OCI-LY7 (cell line): Measurements from ENCODE around the gene PCDH9. TPM values are rescaled to one million over a fixed set of nuclear protein-coding genes. Genes with fewer than 3 reads are reported as not detected.
A peak's percentile ranks its signal among the peaks of the same experiment; 100 is the strongest.

Source experiments
- BruUV-seq: library from RNA; stranded (reverse); fragments of 400-500 nt; replicated peaks from 2 replicates; lab custom pipeline; 2021; lab: Mats Ljungman, UMichigan
- CTCF ChIA-PET: fragments of 300-600 bp; sonication (Branson Sonifier 250); formaldehyde crosslinking; loops from one replicate; lab custom pipeline; 2022; ENCODE audit warnings: antibody characterized with exemption; ENCODE audit not compliant: unreplicated experiment; lab: Charles Lee
- POLR2A ChIA-PET: fragments of 300-600 bp; sonication (Branson Sonifier 250); formaldehyde crosslinking; loops from one replicate; lab custom pipeline; 2022; ENCODE audit warnings: antibody characterized with exemption; lab: Charles Lee
- DNase-seq: peaks from one replicate; pipeline ENCODE4 v3.0.0-alpha.2; 2015; ENCODE audit warnings: low spot score
- H2AFZ ChIP-seq: fragments of 200-600 bp; sonication (generic), shearing (Covaris generic); 2 replicates; pipeline ENCODE4 v1.6.1; 2014; ENCODE audit warnings: mild to moderate bottlenecking, antibody characterized with exemption, low read length, moderate library complexity
- H3K27ac ChIP-seq: fragments of 200-600 bp; sonication (generic); 2 replicates; pipeline ENCODE4 v1.5.1; 2014; ENCODE audit warnings: mixed run types, low read depth, mild to moderate bottlenecking, moderate library complexity, low read length, inconsistent platforms; ENCODE audit not compliant: poor library complexity, severe bottlenecking
- H3K36me3 ChIP-seq: fragments of 200-600 bp; sonication (generic); 2 replicates; pipeline ENCODE4 v1.6.1; 2014; ENCODE audit warnings: mild to moderate bottlenecking, antibody characterized with exemption, low read length, moderate library complexity, mixed read lengths; ENCODE audit not compliant: insufficient read depth
- H3K4me1 ChIP-seq: fragments of 200-600 bp; sonication (generic); 2 replicates; pipeline ENCODE4 v1.5.1; 2014; ENCODE audit warnings: mild to moderate bottlenecking, low read length; ENCODE audit not compliant: insufficient read depth, poor library complexity, severe bottlenecking
- H3K4me2 ChIP-seq: fragments of 200-600 bp; sonication (generic); 2 replicates; pipeline ENCODE4 v1.6.1; 2014; ENCODE audit warnings: mild to moderate bottlenecking, low read length
- H3K4me3 ChIP-seq: fragments of 200-600 bp; sonication (generic); 2 replicates; pipeline ENCODE4 v1.5.1; 2014; ENCODE audit warnings: mild to moderate bottlenecking, low read depth, low read length; ENCODE audit not compliant: poor library complexity, severe bottlenecking
- H3K79me2 ChIP-seq: fragments of 200-600 bp; sonication (generic); 2 replicates; pipeline ENCODE4 v1.6.1; 2016; ENCODE audit warnings: low read depth, mild to moderate bottlenecking, low read length, moderate library complexity, mixed read lengths; ENCODE audit not compliant: insufficient read depth
- H3K9me2 ChIP-seq: fragments of 200-600 bp; sonication (generic); 2 replicates; pipeline ENCODE4 v1.6.1; 2016; ENCODE audit warnings: mild to moderate bottlenecking, low read length, mixed read lengths; ENCODE audit not compliant: insufficient read depth
- H3K9me3 ChIP-seq: fragments of 200-600 bp; sonication (generic); 2 replicates; pipeline ENCODE4 v1.6.1; 2014; ENCODE audit warnings: mild to moderate bottlenecking, mixed run types, low read length, mixed read lengths
- H4K20me1 ChIP-seq: fragments of 200-600 bp; sonication (generic); 2 replicates; pipeline ENCODE4 v1.6.1; 2014; ENCODE audit warnings: mild to moderate bottlenecking, antibody characterized with exemption, low read length, moderate library complexity, mixed read lengths; ENCODE audit not compliant: insufficient read depth
- EZH2phosphoT487 ChIP-seq: fragments of 200-600 bp; sonication (generic); IDR thresholded peaks from 2 replicates; pipeline ENCODE4 v1.6.1; 2018; ENCODE audit warnings: low read depth, borderline replicate concordance, mild to moderate bottlenecking, mixed run types, antibody characterized with exemption, low read length, moderate library complexity, mixed read lengths
- intact Hi-C: fragments of 100-400 bp; cut with micrococcal nuclease; formaldehyde crosslinking; loops from one replicate; pipeline ENCODE4 v1.10.0; 2022; ENCODE audit not compliant: unreplicated experiment
- total RNA-seq, 2 experiments: library from RNA; depleted of rRNA in 1 of 2; stranded (reverse); fragments of >200 nt in 1 of 2; shearing (Covaris generic) in 1 of 2; gene quantifications; 2 replicates each; pipeline ENCODE4 v1.2.3, GENCODE V29; 2014 to 2022
- TF ChIP-seq, protein P1 (sequence below): fragments of 200-600 bp; sonication (generic); conservative IDR thresholded peaks from 2 replicates; pipeline ENCODE4 v1.5.1; 2014; ENCODE audit warnings: mild to moderate bottlenecking, antibody characterized with exemption, low read length, moderate library complexity, mixed read lengths

The PCDH9 gene
- total RNA-seq, 2 experiments from 2014 or later, result 20.1 to 26.0 TPM

GRCh38 chr13:67106502-67107057, 123.6 kb downstream of the PCDH9 start:
- Histone ChIP-seq H3K4me2 (no peak overlapping the region), H2AFZ (no peak overlapping the region), H3K79me2 (no peaks in the 10 kb centered on the region), H3K9me2 (no peaks in the 10 kb centered on the region), H3K4me3 (no peak overlapping the region), H3K36me3 (peaks cover 3% of the 10 kb centered on the region; the same call in 1 of the 2 replicates), H4K20me1 (no peaks in the 10 kb centered on the region), H3K27ac (no peak overlapping the region), H3K9me3 (peaks cover 23% of the 10 kb centered on the region; the same call in 1 of the 2 replicates), H3K4me1 (peaks cover 4% of the 10 kb centered on the region)
- no TSS peak for BruUV-seq
- ChIA-PET POLR2A (interaction anchor here (1.7 to 2.1 kb wide), 3 partner anchors 9 to 18 kb away, joined by 4 to 7 read pairs (median 5); no protein-coding TSS in a partner anchor), CTCF (no interaction called here)
- intact Hi-C loops, result no loop called here
- TF ChIP-seq, protein P1, sequence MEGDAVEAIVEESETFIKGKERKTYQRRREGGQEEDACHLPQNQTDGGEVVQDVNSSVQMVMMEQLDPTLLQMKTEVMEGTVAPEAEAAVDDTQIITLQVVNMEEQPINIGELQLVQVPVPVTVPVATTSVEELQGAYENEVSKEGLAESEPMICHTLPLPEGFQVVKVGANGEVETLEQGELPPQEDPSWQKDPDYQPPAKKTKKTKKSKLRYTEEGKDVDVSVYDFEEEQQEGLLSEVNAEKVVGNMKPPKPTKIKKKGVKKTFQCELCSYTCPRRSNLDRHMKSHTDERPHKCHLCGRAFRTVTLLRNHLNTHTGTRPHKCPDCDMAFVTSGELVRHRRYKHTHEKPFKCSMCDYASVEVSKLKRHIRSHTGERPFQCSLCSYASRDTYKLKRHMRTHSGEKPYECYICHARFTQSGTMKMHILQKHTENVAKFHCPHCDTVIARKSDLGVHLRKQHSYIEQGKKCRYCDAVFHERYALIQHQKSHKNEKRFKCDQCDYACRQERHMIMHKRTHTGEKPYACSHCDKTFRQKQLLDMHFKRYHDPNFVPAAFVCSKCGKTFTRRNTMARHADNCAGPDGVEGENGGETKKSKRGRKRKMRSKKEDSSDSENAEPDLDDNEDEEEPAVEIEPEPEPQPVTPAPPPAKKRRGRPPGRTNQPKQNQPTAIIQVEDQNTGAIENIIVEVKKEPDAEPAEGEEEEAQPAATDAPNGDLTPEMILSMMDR, result no peak
- no peak for TF ChIP-seq EZH2phosphoT487
- DNase-seq, result no peak

- TF ChIP-seq, protein P1, result no peak
- TF ChIP-seq EZH2phosphoT487, result no peak
- H3K36me3 ChIP-seq, result peaks cover 3% of the 10 kb centered on the region; the same call in 1 of the 2 replicates
- ChIA-PET POLR2A (interaction anchor here (0.6 to 1.1 kb wide), 4 partner anchors 8 to 392 kb away, joined by 3 to 4 read pairs (median 4); no protein-coding TSS in a partner anchor), CTCF (no interaction called here)
- no peaks in the 10 kb centered on the region for H4K20me1 ChIP-seq
- no peak overlapping the region for H3K4me3 ChIP-seq
- H3K9me2 ChIP-seq, result no peaks in the 10 kb centered on the region
- no peak overlapping the region for H3K27ac ChIP-seq
- no peak overlapping the region for H3K4me2 ChIP-seq
- H3K9me3 ChIP-seq, result peaks cover 8% of the 10 kb centered on the region; the same call in 1 of the 2 replicates
- intact Hi-C loops, result no loop called here
- H3K4me1 ChIP-seq, result peaks cover 4% of the 10 kb centered on the region
- peak overlapping the region; percentile 58 for H2AFZ ChIP-seq
- BruUV-seq, result no TSS peak
- H3K79me2 ChIP-seq, result no peaks in the 10 kb centered on the region
- no peak for DNase-seq
These were observed 128.2 kb downstream of the PCDH9 start for GRCh38 chr13:67101730-67102467.

- CTCF ChIA-PET, result no interaction called here
- no peaks in the 10 kb centered on the region for H3K79me2 ChIP-seq
- DNase-seq, result no peak
- peaks cover 4% of the 10 kb centered on the region for H3K4me1 ChIP-seq
- TF ChIP-seq EZH2phosphoT487, result no peak
- TF ChIP-seq, protein P1, result no peak
- H3K36me3 ChIP-seq, result no peaks in the 10 kb centered on the region
- H4K20me1 ChIP-seq, result no peaks in the 10 kb centered on the region
- no peaks in the 10 kb centered on the region for H3K9me3 ChIP-seq
- H3K9me2 ChIP-seq, result no peaks in the 10 kb centered on the region
- H2AFZ ChIP-seq, result 0 out of 2 replicates have a peak overlapping the region, but pooled peaks have one; percentile 43
- no TSS peak for BruUV-seq
- POLR2A ChIA-PET, result interaction anchor here (0.7 to 1.4 kb wide), 6 partner anchors 8 to 185 kb away, joined by 3 to 4 read pairs (median 3); no protein-coding TSS in a partner anchor
- no peak overlapping the region for H3K27ac ChIP-seq
- H3K4me2 ChIP-seq, result no peak overlapping the region
- intact Hi-C loops, result no loop called here
- no peak overlapping the region for H3K4me3 ChIP-seq
These were observed 129.4 kb downstream of the PCDH9 start for GRCh38 chr13:67100730-67101129.
